CD4-positive, alpha-beta memory T cell (primary cell): Measurements from ENCODE around the gene CTNNA1. TPM values are rescaled to one million over a fixed set of nuclear protein-coding genes. Genes with fewer than 3 reads are reported as not detected.

Experiments
- CTCF ChIA-PET: fragments of 350-600 bp; sonication (Branson Sonifier 250); formaldehyde crosslinking; loops from one replicate; lab custom pipeline; 2021; ENCODE audit warnings: inconsistent platforms; ENCODE audit not compliant: partially characterized antibody; lab: Charles Lee
- POLR2A ChIA-PET: fragments of 350-600 bp; sonication (Branson Sonifier 250); formaldehyde crosslinking; loops from one replicate; lab custom pipeline; 2021; ENCODE audit not compliant: partially characterized antibody; lab: Charles Lee
- DNase-seq, 5 donors: peaks; one replicate each; pipeline versions ENCODE4 v3.0.0 to v3.0.0-alpha.2; 2020 to 2022; ENCODE audit warnings: mixed read lengths in 1 of 5
- H3K27ac ChIP-seq: one replicate; pipeline ENCODE4 v1.7.0; 2013; ENCODE audit warnings: low read depth, low read length
- H3K27me3 ChIP-seq: 2 replicates; pipeline ENCODE4 v1.7.0; 2013; ENCODE audit warnings: mild to moderate bottlenecking, low read length, moderate library complexity; ENCODE audit not compliant: insufficient read depth
- H3K36me3 ChIP-seq: 2 replicates; pipeline ENCODE4 v1.7.0; 2013; ENCODE audit warnings: mild to moderate bottlenecking, low read length, moderate library complexity; ENCODE audit not compliant: insufficient read depth
- H3K4me1 ChIP-seq: 2 replicates; pipeline ENCODE4 v1.7.0; 2013; ENCODE audit warnings: mild to moderate bottlenecking, low read length, moderate library complexity; ENCODE audit not compliant: insufficient read depth
- H3K4me3 ChIP-seq, 2 donors: one replicate each; pipeline ENCODE4 v1.7.0; 2013; ENCODE audit warnings: low read length in 2 of 2, mild to moderate bottlenecking in 1 of 2
- H3K9me3 ChIP-seq, 2 donors: one replicate each; pipeline ENCODE4 v1.7.0; 2013; ENCODE audit warnings: low read length in 2 of 2, control low read depth in 1 of 2; ENCODE audit not compliant: control insufficient read depth in 1 of 2
- H3K27ac Mint-ChIP-seq, 7 donors: one replicate each; pipeline ENCODE4 v1.8.0; 2020 to 2021; ENCODE audit warnings: mixed read lengths in 7 of 7, mild to moderate bottlenecking in 6 of 7, inconsistent platforms in 3 of 7, moderate library complexity in 3 of 7
- H3K27me3 Mint-ChIP-seq, 2 donors: one replicate each; pipeline ENCODE4 v1.8.0; 2020 to 2021; ENCODE audit warnings: mixed read lengths in 2 of 2
- H3K36me3 Mint-ChIP-seq, 2 donors: one replicate each; pipeline ENCODE4 v1.8.0; 2020 to 2021; ENCODE audit warnings: mixed read lengths in 2 of 2, inconsistent platforms in 1 of 2, mild to moderate bottlenecking in 1 of 2
- H3K4me1 Mint-ChIP-seq, 4 donors: one replicate each; pipeline ENCODE4 v1.8.0; 2020 to 2021; ENCODE audit warnings: mixed read lengths in 4 of 4, mild to moderate bottlenecking in 1 of 4
- H3K4me3 Mint-ChIP-seq, 8 donors: one replicate each; pipeline ENCODE4 v1.8.0; 2020 to 2021; ENCODE audit warnings: mixed read lengths in 8 of 8, mild to moderate bottlenecking in 7 of 8, moderate library complexity in 6 of 8, inconsistent platforms in 3 of 8
- H3K9me3 Mint-ChIP-seq, 8 donors: one replicate each; pipeline ENCODE4 v1.8.0; 2020 to 2021; ENCODE audit warnings: mixed read lengths in 8 of 8, mild to moderate bottlenecking in 5 of 8, inconsistent platforms in 3 of 8, moderate library complexity in 1 of 8
- intact Hi-C: fragments of 100-400 bp; cut with micrococcal nuclease; formaldehyde crosslinking; loops from one replicate; pipeline ENCODE4 v1.15.1; 2023
- polyA plus RNA-seq, 2 donors: library from polyadenylated mRNA; unstranded; fragments of 300-500 nt; fragmentation: Illumina TruSeq; gene quantifications; one replicate each; pipeline ENCODE4 v1.2.3, GENCODE V29; 2021
- total RNA-seq, 2 experiments: library from RNA; stranded (reverse); gene quantifications; one replicate each; pipeline ENCODE4 v1.2.3, GENCODE V29; 2021

The CTNNA1 gene
- total and polyA plus RNA-seq, 4 experiments from 2014 or later, result 10.1 to 26.1 (median 17.4) TPM

- H3K9me3 ChIP-seq, result no peaks in the 10 kb centered on the region
- intact Hi-C loops, result no loop called here
- no peak overlapping the region for H3K4me3 ChIP-seq
- Mint-ChIP-seq H3K27ac (no peak overlapping the region), H3K4me1 (no peaks in the 10 kb centered on the region), H3K9me3 (no peaks in the 10 kb centered on the region), H3K4me3 (no peak overlapping the region), H3K27me3 (no peaks in the 10 kb centered on the region), H3K36me3 (no peaks in the 10 kb centered on the region)
- no peaks in the 10 kb centered on the region for H3K4me1 ChIP-seq
- ChIA-PET POLR2A (no interaction called here), CTCF (no interaction called here)
- H3K36me3 ChIP-seq, result no peaks in the 10 kb centered on the region
- DNase-seq, result no peak
- H3K27ac ChIP-seq, result no peak overlapping the region
- no peaks in the 10 kb centered on the region for H3K27me3 ChIP-seq
Observed at GRCh38 chr5:138964647-138965201, 211.5 kb downstream of the CTNNA1 start.

GRCh38 chr5:138965626-138966025, 212.4 kb downstream of the CTNNA1 start:
- H3K4me3 Mint-ChIP-seq, result no peak overlapping the region
- no peaks in the 10 kb centered on the region for H3K9me3 Mint-ChIP-seq
- no peaks in the 10 kb centered on the region for H3K27me3 Mint-ChIP-seq
- H3K36me3 Mint-ChIP-seq, result no peaks in the 10 kb centered on the region
- no peak for DNase-seq
- Histone ChIP-seq H3K4me3 (no peak overlapping the region), H3K36me3 (no peaks in the 10 kb centered on the region), H3K9me3 (no peaks in the 10 kb centered on the region), H3K27ac (no peak overlapping the region), H3K4me1 (no peaks in the 10 kb centered on the region), H3K27me3 (no peaks in the 10 kb centered on the region)
- POLR2A ChIA-PET, result interaction anchor here (0.5 kb wide), 1 partner anchor 11 kb away, joined by 4 read pairs; no protein-coding TSS in a partner anchor
- intact Hi-C loops, result no loop called here
- no peak overlapping the region for H3K27ac Mint-ChIP-seq
- H3K4me1 Mint-ChIP-seq, result no peaks in the 10 kb centered on the region
- CTCF ChIA-PET, result no interaction called here

GRCh38 chr5:138966236-138966985, 213.2 kb downstream of the CTNNA1 start:
- Mint-ChIP-seq H3K4me3 (no peak overlapping the region), H3K36me3 (no peaks in the 10 kb centered on the region), H3K27me3 (no peaks in the 10 kb centered on the region), H3K4me1 (no peaks in the 10 kb centered on the region), H3K27ac (no peak overlapping the region), H3K9me3 (no peaks in the 10 kb centered on the region)
- Histone ChIP-seq H3K36me3 (no peaks in the 10 kb centered on the region), H3K4me3 (no peak overlapping the region), H3K27me3 (no peaks in the 10 kb centered on the region), H3K27ac (no peak overlapping the region), H3K9me3 (no peaks in the 10 kb centered on the region), H3K4me1 (no peaks in the 10 kb centered on the region)
- POLR2A ChIA-PET, result interaction anchor here (0.5 kb wide), 1 partner anchor 11 kb away, joined by 4 read pairs; no protein-coding TSS in a partner anchor
- CTCF ChIA-PET, result interaction anchor here (1.1 kb wide), 1 partner anchor 8 kb away, joined by 3 read pairs; no protein-coding TSS in a partner anchor
- DNase-seq, result no peak
- intact Hi-C loops, result no loop called here

GRCh38 chr5:138967791-138968448, 214.7 kb downstream of the CTNNA1 start:
- peak overlapping the region in 1 of 7 donors; percentile 52 for H3K27ac Mint-ChIP-seq
- Histone ChIP-seq H3K4me3 (no peak overlapping the region), H3K27me3 (no peaks in the 10 kb centered on the region), H3K36me3 (no peaks in the 10 kb centered on the region), H3K4me1 (no peaks in the 10 kb centered on the region), H3K9me3 (no peaks in the 10 kb centered on the region), H3K27ac (no peak overlapping the region)
- H3K27me3 Mint-ChIP-seq, result no peaks in the 10 kb centered on the region
- ChIA-PET CTCF (no interaction called here), POLR2A (no interaction called here)
- H3K36me3 Mint-ChIP-seq, result no peaks in the 10 kb centered on the region
- intact Hi-C loops, result no loop called here
- DNase-seq, result no peak
- no peaks in the 10 kb centered on the region for H3K4me1 Mint-ChIP-seq
- H3K4me3 Mint-ChIP-seq, result no peak overlapping the region
- no peaks in the 10 kb centered on the region for H3K9me3 Mint-ChIP-seq

- no peaks in the 10 kb centered on the region for H3K9me3 ChIP-seq
- Mint-ChIP-seq H3K27me3 (no peaks in the 10 kb centered on the region), H3K36me3 (no peaks in the 10 kb centered on the region), H3K9me3 (no peaks in the 10 kb centered on the region), H3K27ac (peak overlapping the region in 1 of 7 donors; percentile 1), H3K4me1 (no peaks in the 10 kb centered on the region), H3K4me3 (no peak overlapping the region)
- H3K36me3 ChIP-seq, result no peaks in the 10 kb centered on the region
- no peak overlapping the region for H3K4me3 ChIP-seq
- CTCF ChIA-PET, result no interaction called here
- POLR2A ChIA-PET, result no interaction called here
- no peaks in the 10 kb centered on the region for H3K27me3 ChIP-seq
- no peaks in the 10 kb centered on the region for H3K4me1 ChIP-seq
- intact Hi-C loops, result no loop called here
- no peak for DNase-seq
- H3K27ac ChIP-seq, result no peak overlapping the region
Observed at GRCh38 chr5:138968601-138969000, 215.4 kb downstream of the CTNNA1 start.

GRCh38 chr5:138969323-138970002, 216.2 kb downstream of the CTNNA1 start:
- Mint-ChIP-seq H3K4me3 (no peak overlapping the region), H3K27ac (peak overlapping the region in 1 of 7 donors; percentile 72), H3K36me3 (no peaks in the 10 kb centered on the region), H3K27me3 (no peaks in the 10 kb centered on the region), H3K4me1 (no peaks in the 10 kb centered on the region), H3K9me3 (no peaks in the 10 kb centered on the region)
- H3K9me3 ChIP-seq, result no peaks in the 10 kb centered on the region
- no peaks in the 10 kb centered on the region for H3K36me3 ChIP-seq
- DNase-seq, result no peak
- H3K27ac ChIP-seq, result no peak overlapping the region
- ChIA-PET CTCF (no interaction called here), POLR2A (no interaction called here)
- no peaks in the 10 kb centered on the region for H3K27me3 ChIP-seq
- no peak overlapping the region for H3K4me3 ChIP-seq
- intact Hi-C loops, result no loop called here
- H3K4me1 ChIP-seq, result no peaks in the 10 kb centered on the region

GRCh38 chr5:138972230-138972629, 219.0 kb downstream of the CTNNA1 start:
- Mint-ChIP-seq H3K9me3 (no peaks in the 10 kb centered on the region), H3K36me3 (no peaks in the 10 kb centered on the region), H3K27ac (no peak overlapping the region), H3K4me3 (no peak overlapping the region), H3K4me1 (no peaks in the 10 kb centered on the region), H3K27me3 (no peaks in the 10 kb centered on the region)
- no peak overlapping the region for H3K27ac ChIP-seq
- intact Hi-C loops, result no loop called here
- POLR2A ChIA-PET, result no interaction called here
- CTCF ChIA-PET, result interaction anchor here (1.8 kb wide), 1 partner anchor 13 kb away, joined by 4 read pairs; no protein-coding TSS in a partner anchor
- no peaks in the 10 kb centered on the region for H3K36me3 ChIP-seq
- no peaks in the 10 kb centered on the region for H3K9me3 ChIP-seq
- DNase-seq, result no peak
- no peaks in the 10 kb centered on the region for H3K4me1 ChIP-seq
- H3K4me3 ChIP-seq, result no peak overlapping the region
- no peaks in the 10 kb centered on the region for H3K27me3 ChIP-seq
